ENCODE data around the gene KCNJ11.

KCNJ11 gene

DNA sequence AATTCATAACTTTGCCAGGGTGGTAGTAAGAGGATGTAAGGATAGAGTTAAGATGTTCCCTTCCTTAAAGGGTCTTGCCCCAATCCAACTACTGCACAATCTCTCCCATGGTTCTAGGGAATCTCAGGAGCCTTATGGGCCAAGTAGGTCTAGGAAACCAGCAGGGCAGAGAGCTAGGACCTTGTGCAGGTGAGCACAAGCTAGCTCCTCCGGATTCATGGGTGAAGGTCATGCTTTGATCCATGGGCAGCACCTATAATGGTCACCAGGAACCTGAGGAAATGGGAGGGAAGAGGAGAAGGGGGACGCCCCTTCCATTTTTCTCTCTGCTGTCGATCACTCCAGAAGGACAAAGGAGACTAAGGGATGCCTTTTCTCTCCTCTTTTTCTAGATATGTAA lies 16.8 kb downstream of the KCNJ11 start:
- DNase-seq (ENCODE audit: low spot score) = no peak
- in situ Hi-C loops (cut with MboI; ENCODE audit: low pct_unique_long_range_greater_than_20kb, low sequenced_read_pairs, unreplicated experiment) = no loop called here
- TF ChIP-seq, protein P1, sequence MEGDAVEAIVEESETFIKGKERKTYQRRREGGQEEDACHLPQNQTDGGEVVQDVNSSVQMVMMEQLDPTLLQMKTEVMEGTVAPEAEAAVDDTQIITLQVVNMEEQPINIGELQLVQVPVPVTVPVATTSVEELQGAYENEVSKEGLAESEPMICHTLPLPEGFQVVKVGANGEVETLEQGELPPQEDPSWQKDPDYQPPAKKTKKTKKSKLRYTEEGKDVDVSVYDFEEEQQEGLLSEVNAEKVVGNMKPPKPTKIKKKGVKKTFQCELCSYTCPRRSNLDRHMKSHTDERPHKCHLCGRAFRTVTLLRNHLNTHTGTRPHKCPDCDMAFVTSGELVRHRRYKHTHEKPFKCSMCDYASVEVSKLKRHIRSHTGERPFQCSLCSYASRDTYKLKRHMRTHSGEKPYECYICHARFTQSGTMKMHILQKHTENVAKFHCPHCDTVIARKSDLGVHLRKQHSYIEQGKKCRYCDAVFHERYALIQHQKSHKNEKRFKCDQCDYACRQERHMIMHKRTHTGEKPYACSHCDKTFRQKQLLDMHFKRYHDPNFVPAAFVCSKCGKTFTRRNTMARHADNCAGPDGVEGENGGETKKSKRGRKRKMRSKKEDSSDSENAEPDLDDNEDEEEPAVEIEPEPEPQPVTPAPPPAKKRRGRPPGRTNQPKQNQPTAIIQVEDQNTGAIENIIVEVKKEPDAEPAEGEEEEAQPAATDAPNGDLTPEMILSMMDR (IDR thresholded peaks at IDR 0.05; ENCODE audit: extremely low read depth, insufficient read depth, missing control alignments) = no peak

DNA sequence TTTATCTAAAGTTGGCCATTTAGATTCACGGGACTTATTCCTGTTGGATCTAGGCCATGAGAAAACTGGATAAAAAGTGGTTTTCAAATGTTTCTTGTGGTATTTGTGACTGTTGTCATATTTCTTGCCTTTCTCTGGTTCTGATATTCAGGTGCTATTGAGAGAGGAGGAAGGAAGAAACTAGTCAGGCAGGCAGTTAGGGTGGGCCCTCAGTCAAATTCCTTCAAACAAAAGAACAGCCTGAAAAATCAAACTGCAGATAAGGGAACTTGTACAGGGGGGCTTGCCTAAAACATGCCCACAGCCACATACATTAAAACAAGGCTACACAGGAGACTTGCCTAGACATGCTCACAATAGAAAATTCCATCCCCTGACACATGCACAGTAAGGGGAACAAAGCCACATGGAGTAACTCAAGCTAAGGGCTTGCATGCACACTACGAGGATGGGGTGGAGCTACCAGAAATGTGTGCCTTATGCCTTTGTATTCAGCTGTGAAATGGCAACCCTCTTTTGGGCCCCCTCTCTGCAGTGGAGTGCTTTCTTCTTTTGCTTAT lies 18.7 kb downstream of the KCNJ11 start:
- in situ Hi-C loops (cut with MboI; ENCODE audit: low pct_unique_long_range_greater_than_20kb, low sequenced_read_pairs, unreplicated experiment) = loop anchor here (10.0 kb wide), 1 partner anchor 135 kb away; no protein-coding TSS in a partner anchor
- DNase-seq (ENCODE audit: low spot score) = no peak
- TF ChIP-seq, protein P1 (IDR thresholded peaks at IDR 0.05; ENCODE audit: extremely low read depth, insufficient read depth, missing control alignments) = no peak

DNA sequence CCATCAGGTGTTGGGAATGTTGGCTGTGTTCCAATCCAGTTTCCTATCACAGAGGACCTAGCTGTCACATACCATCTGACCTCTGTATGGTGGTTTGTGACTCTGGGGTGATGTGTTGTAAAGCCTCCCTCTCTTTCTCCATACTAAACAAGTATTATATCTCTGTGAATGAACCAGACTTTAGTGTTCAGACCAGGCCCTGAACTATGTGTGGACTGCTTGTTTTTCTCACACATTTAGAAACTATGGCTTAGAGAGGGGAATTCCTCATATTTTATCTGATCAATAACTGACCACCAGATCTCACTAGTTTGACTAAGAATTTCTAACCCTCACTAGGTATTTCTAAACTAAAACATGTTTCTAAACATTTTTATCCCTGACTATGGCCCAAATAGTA lies 19.4 kb downstream of the KCNJ11 start:
- TF ChIP-seq, protein P1 (IDR thresholded peaks at IDR 0.05; ENCODE audit: extremely low read depth, insufficient read depth, missing control alignments) = no peak
- no peak for DNase-seq (ENCODE audit: low spot score)
- in situ Hi-C loops (cut with MboI; ENCODE audit: low pct_unique_long_range_greater_than_20kb, low sequenced_read_pairs, unreplicated experiment) = loop anchor here (10.0 kb wide), 1 partner anchor 134 kb away; no protein-coding TSS in a partner anchor

DNA sequence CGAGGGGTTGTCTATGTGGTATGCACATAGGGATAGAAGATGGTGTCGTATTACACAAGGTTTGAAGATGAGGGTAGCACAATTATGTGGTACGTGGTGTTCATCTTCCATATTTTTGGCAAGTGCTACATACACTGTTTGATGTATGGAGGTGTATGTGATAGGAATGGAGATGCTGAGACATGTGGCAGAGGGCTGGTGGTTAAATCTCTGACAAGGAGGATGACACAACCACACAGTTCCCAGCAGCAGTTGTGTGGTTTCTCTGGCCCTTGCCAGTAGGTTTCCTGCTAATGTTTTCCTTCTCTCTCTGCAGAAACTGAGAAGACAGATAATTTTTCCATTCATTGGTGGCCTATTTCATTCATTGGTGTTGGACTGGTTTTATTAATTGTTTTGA lies 19.9 kb downstream of the KCNJ11 start:
- TF ChIP-seq, protein P1 (IDR thresholded peaks at IDR 0.05; ENCODE audit: extremely low read depth, insufficient read depth, missing control alignments) = no peak
- DNase-seq (ENCODE audit: low spot score) = no peak
- in situ Hi-C loops (cut with MboI; ENCODE audit: low pct_unique_long_range_greater_than_20kb, low sequenced_read_pairs, unreplicated experiment) = loop anchor here (10.0 kb wide), 1 partner anchor 134 kb away; no protein-coding TSS in a partner anchor

DNA sequence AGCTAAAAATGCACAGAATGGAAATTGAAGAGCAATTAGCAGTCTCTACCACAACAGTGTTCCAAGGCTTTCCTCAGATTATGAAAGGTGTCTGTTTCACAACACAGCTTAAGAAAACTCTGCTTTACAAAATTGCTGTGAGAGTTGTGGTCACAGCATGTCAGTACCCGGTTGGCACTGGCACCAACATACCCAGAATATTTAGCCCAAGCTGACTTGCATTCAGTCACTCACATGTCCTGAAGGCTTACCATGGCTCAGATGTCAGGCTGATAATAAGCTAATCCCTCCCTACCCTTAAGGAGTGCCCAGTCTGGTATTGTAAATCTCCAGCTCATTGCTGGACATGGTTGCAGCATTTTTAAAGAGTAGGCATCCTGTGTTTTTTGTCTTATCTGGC lies 22.0 kb downstream of the KCNJ11 start:
- no peak for DNase-seq (ENCODE audit: low spot score)
- TF ChIP-seq, protein P1 (IDR thresholded peaks at IDR 0.05; ENCODE audit: extremely low read depth, insufficient read depth, missing control alignments) = no peak
- in situ Hi-C loops (cut with MboI; ENCODE audit: low pct_unique_long_range_greater_than_20kb, low sequenced_read_pairs, unreplicated experiment) = loop anchor here (10.0 kb wide), 1 partner anchor 132 kb away; no protein-coding TSS in a partner anchor

DNA sequence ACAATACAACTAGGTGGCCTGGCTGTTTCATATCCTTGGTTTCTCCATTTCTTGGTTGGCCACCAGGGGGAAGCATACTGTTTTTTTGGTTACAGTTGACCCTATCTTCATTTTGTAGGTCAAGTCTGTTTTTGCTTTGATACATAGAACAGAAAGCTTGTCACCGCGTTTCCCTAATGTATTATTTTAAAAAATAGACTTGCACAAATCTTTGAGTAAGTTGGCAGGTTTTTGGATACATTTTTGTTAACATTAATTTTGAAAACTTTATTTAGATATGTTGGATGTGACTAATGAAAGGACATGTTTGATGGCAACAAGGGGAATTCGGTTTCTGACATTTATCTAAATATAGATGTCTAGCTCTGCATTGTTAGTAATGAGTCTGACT lies 33.9 kb downstream of the KCNJ11 start:
- TF ChIP-seq, protein P1 (IDR thresholded peaks at IDR 0.05; ENCODE audit: extremely low read depth, insufficient read depth, missing control alignments) = peak; percentile 62
- peak; percentile 83 for DNase-seq (ENCODE audit: low spot score)
- in situ Hi-C loops (cut with MboI; ENCODE audit: low pct_unique_long_range_greater_than_20kb, low sequenced_read_pairs, unreplicated experiment) = no loop called here
